Retina (tissue), 1 donor: Measurements from ENCODE around the gene TRAF4.
"Not testable (repeated sequence)": the region's sequence is repeated elsewhere in the genome, so short reads cannot be mapped to it uniquely, and the experiment has no call there.

Experiments
- DNase-seq: peaks from one replicate; pipeline ENCODE4 v3.0.0-alpha.2; 2016

TRAF4 gene

GRCh38 chr17:28792877-28793661, 49.3 kb downstream of the TRAF4 start:
- no peak for DNase-seq

GRCh38 chr17:28794846-28795441, 51.1 kb downstream of the TRAF4 start:
- DNase-seq, result not testable (repeated sequence)

DNA sequence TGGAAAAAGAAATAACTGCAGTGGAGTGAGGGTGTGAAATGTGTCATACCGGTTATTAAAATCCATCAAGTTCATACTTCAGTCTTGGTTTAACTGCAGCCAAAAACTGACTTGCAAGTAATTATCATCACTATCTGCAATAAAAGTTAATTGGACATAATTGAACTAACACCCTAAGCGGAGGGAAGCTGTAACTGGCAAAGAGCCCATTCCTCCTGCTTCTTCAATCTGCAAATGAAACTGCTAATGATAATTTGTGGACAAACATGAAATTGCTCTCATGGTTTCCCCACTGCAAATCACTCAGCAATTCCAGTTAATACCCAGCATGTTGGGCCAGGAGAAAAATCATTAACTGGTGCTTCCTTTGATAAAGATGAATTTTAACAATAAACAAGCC, 52.3 kb downstream of the TRAF4 start:
- no peak for DNase-seq
